NCI-H510A (cell line): Measurements from ENCODE around the gene CRHR2.

Source experiments
- DNase-seq: peaks from one replicate; lab custom pipeline; 2025; lab: John Stamatoyannopoulos, UW

Gene CRHR2

DNA sequence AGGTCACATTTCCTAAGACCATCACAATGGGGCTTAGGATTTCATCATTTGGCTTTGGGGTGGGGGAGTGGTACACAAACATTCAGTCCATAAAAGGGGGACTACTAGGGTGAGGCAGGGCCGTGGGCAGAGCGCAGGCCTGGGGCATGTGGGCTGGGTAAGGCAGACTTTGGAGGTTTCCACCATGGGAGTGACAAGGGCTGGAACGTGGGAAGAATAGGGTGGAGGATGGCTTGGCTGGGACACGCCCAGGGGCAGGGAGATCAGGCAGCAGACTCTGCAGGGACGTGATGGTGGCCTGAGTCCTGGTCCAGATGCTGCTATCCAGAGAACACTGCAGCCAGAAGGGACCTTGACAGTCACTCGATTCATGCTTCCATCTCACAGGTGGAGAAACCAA lies 24.7 kb upstream of the CRHR2 start:
- no peak for DNase-seq

GRCh38 chr7:30706316-30706715 lies 24.1 kb upstream of the CRHR2 start:
- DNase-seq: no peak

DNA sequence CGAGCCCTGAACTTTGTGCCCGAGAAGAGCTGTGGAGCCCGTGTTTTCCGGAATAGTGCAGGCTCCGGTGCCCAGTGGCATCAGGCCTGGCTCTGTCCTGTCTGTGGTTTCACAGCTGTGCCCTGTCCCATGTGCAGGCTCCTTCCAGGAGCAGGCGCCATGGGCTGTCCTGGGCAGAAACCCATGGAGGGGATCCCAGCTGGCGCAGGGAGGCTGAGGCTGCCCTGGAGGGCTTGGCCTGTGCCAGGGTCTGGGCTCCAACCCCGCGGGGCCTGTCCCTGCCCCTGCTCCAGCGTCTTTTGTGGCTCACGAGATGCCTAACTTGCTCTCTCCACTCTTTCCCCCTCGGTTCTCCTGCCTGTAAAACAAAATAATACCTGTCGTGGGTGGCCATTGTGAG lies 23.3 kb upstream of the CRHR2 start:
- no peak for DNase-seq

GRCh38 chr7:30705008-30705407 lies 22.8 kb upstream of the CRHR2 start:
- DNase-seq: no peak

DNA sequence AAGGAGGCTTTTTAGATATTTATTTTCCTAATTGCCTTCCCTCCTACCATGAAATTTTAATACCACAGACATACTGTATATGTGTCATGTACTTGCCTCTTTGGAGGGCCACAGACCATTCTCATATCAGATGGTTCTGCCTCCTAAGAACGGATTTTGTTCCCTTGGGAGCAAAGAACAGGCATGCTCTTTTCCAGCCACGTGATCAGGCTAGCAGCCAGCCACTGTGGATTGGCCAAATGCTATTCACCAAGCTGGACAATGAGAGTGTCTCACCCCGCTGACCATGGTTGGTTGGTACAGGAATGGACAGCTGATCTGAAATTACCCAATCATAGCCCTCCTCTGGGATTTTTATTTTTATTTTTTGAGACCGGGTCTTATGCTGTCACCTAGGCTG lies 21.5 kb upstream of the CRHR2 start:
- no peak for DNase-seq

GRCh38 chr7:30702200-30702599 lies 19.9 kb upstream of the CRHR2 start:
- no peak for DNase-seq

GRCh38 chr7:30700941-30701340 lies 18.7 kb upstream of the CRHR2 start:
- no peak for DNase-seq

- no peak for DNase-seq
Observed at GRCh38 chr7:30699706-30700495, 17.6 kb upstream of the CRHR2 start.

DNA sequence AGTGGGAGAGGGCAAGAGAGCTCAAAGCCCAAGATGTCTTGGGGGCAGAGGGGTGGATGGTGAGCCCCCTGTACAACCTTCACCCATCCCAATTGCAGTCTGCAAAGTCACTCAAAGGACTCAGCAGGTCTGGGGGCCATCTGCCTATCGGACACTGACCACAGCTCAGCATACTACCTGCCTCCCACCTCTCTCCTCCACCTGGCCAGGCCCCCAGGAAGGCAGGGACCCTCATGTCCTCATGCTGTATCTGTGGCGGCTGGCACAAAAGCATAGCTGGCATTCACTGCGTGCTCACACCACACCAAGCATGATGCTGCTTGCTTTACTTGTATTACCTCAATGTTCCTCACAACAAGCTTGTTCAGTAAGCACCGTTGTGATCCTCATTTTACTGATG lies 16.2 kb upstream of the CRHR2 start:
- DNase-seq: no peak

DNA sequence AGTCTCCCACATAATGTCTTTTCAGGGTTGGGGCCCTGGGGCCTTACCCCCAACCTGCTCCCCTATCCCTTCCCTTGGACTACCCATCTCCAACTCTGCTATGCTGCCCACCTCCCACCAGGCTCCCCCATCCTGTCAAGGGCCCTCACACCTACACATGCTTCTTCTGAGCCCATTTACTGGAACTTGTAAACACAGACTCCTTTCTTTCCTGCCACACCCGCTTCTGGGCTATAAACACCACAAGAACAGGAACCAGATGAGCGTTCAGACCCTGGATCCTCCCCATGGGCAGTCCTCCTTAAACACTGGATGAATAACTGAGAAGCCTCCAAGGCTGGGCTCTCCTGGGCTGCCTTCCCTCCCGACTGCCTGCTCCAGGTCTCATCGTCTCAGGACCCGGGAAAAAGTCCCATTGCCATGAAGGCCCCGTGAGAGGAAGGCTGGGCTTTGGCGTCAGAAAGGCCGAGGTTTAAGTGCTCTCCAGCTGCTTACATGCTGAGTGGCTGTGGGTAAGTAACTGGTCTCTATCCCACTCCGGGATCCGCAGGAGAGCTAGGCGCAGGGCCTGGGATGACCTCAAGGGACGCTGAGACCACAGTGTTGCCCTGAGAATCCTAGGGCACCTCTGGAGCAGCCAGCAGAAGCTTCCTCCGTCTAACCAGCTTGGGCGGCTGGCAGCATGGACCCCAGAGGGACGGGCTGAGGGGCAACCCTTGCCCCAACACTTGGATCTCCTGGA lies 15.6 kb upstream of the CRHR2 start:
- no peak for DNase-seq

DNA sequence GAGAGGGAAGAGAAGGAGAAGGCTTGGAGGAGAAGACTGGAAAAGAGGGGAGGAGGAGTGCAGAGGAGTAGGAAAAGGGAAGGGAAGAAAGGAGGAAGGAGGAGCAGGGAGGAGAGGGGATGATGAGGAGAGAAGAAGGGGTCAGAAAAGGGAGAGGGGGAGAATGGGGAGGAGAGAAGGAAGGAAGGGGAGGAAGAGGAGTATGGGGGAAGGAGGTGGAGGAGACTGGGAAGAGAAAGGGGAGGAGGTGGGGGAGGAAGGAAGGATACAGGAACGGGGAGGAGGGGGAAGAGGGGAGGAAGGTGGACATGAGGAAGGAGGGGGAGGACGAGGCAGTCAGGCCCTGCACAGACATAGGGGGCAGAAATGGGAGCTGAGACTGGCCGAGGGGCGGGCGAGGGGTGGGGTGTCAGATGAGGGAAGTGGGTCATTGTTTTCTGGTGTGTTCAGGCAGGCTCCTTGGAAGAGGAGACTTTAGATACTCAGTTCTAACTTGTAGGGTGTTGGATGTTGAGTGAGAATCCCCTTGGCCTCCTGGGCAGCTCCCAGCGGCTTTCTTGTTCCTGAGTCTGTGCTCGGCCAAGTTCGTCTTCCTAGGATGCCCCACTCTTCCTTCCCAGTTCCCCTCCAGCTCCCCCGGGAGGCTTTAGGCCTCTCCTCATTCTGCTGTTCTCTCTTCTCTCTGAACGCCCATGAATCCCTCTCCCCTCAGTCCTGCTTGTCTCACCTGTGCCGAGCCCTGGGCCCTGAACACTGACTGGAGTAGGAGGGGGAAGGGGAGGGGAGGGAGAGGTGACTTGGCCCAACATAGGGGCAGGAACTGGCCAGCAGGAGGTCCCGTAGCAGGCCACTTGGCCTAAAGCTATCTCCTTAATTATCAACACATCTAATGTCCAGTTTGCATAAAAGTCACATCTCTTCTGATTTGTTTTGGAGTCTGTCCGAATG lies 12.8 kb upstream of the CRHR2 start:
- no peak for DNase-seq

- DNase-seq: no peak
Observed at GRCh38 chr7:30694218-30694745, 12.0 kb upstream of the CRHR2 start.

DNA sequence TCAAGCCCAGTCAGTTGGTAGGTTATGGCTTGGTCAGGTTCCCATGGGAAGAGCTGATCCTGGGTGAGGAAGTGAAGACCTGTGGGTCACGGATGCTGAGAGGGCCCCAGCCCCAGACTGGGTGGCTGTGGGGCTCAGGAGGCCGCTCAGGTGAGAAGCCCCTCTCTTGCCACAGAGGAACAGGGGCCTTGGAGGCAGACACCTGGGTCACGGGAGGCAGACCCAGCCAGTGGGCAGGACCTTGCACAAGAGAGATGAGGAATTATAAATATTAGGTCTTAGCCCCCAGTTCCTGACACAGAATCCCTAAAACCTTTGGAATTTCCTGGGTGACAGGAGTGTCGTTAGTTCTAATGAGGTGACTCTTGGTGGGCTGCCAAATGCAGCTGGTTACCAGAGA lies 10.6 kb upstream of the CRHR2 start:
- DNase-seq: no peak

DNA sequence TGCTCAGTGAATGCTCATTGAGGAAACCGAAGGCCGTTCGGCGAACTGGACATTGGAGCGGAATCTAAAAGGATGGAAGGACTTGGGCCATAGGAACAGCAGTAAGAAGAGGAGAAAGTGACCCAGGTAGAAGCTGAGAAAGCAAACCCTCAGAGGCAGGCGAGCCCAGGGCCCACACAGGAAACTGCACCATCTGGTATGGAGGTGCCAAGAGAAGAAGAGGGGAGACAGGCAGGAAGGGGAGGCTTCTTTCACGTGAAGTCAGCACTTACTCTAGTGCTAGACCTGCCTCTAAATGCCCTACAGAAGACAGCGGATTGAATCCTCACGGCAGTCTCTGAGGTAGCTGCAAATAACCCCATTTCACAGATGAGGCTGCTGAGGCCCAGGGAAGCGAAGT lies 10.2 kb upstream of the CRHR2 start:
- no peak for DNase-seq

- no peak for DNase-seq
Observed at GRCh38 chr7:30690011-30690410, 7.8 kb upstream of the CRHR2 start.

GRCh38 chr7:30688718-30689221 lies 6.5 kb upstream of the CRHR2 start:
- no peak for DNase-seq

- no peak for DNase-seq
Observed at GRCh38 chr7:30687604-30688003, 5.3 kb upstream of the CRHR2 start.

GRCh38 chr7:30684351-30684750 lies 2.1 kb upstream of the CRHR2 start:
- no peak for DNase-seq

DNA sequence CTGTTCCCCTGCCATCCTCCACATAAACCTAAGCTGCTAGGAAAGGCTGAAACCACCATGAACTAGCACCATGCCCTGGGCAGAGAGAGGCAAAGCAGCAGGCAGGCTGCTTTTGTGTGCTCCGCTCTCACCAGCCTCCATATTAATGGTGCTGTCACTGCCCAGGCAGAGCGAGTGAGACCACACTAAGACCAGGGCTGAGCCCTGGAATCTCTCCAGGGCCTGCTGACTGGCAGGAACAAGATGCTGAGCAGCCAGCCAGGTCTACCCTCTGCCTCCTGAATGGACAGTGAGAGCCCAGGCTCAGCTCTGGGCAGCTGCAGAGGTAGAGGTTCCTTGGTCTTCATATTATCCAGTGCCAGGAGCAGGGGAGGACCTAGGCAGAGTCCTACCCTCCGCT lies 1.6 kb upstream of the CRHR2 start:
- no peak for DNase-seq

GRCh38 chr7:30683306-30683705 lies 1.1 kb upstream of the CRHR2 start:
- DNase-seq: no peak

DNA sequence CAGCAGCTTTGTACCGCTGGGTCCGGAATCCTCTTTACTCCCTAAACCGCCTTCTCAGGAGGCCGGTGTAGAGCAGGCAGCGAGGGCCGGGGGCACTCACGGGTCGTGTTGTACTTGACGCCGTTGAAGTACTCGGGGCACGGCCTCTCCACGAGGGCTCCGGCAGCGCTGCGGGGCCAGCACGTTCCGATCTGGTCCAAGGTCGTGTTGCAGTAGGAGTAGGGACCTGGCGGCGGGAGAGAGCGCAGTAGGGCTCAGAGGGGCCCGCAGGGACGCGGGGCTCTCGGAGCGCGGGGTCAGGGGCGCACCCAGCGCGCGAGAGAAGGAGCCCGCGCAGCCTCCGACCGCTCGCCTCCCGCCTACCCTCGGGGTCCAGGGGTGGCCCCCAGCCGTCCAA lies 443 bp downstream of the CRHR2 start:
- DNase-seq: no peak

- no peak for DNase-seq
Observed at GRCh38 chr7:30681331-30681797, 892 bp downstream of the CRHR2 start.
